IgD-negative memory B cell (primary cell): Measurements from ENCODE around the gene BRD4. TPM values are rescaled to one million over a fixed set of nuclear protein-coding genes. Genes with fewer than 3 reads are reported as not detected.

ENCODE experiments used
- H3K27ac Mint-ChIP-seq, 3 donors: one replicate each; pipeline ENCODE4 v1.8.0; 2020 to 2022; ENCODE audit warnings: mild to moderate bottlenecking in 3 of 3, mixed read lengths in 3 of 3, moderate library complexity in 1 of 3
- H3K27me3 Mint-ChIP-seq: one replicate; pipeline ENCODE4 v1.8.0; 2021; ENCODE audit warnings: mixed read lengths
- H3K36me3 Mint-ChIP-seq: one replicate; pipeline ENCODE4 v1.8.0; 2020; ENCODE audit warnings: mild to moderate bottlenecking, mixed read lengths
- H3K4me1 Mint-ChIP-seq, 3 donors: one replicate each; pipeline ENCODE4 v1.8.0; 2020 to 2022; ENCODE audit warnings: mixed read lengths in 3 of 3, mild to moderate bottlenecking in 1 of 3
- H3K4me3 Mint-ChIP-seq, 4 donors: one replicate each; pipeline ENCODE4 v1.8.0; 2020 to 2022; ENCODE audit warnings: mild to moderate bottlenecking in 4 of 4, mixed read lengths in 4 of 4, moderate library complexity in 3 of 4
- H3K9me3 Mint-ChIP-seq, 3 donors: one replicate each; pipeline ENCODE4 v1.8.0; 2020 to 2021; ENCODE audit warnings: mixed read lengths in 3 of 3, mild to moderate bottlenecking in 1 of 3
- polyA plus RNA-seq: library from polyadenylated mRNA; unstranded; fragments of 300-500 nt; fragmentation: Illumina TruSeq; gene quantifications from one replicate; pipeline ENCODE4 v1.2.3, GENCODE V29; 2021

Gene BRD4
- polyA plus RNA-seq, 1 donor from 2014 or later, result 20.5 TPM

- Mint-ChIP-seq H3K27ac (peak overlapping the region in 1 of 3 donors; percentile 43), H3K36me3 (peaks cover 3% of the 10 kb centered on the region), H3K27me3 (no peaks in the 10 kb centered on the region), H3K4me3 (no peak overlapping the region), H3K9me3 (peaks cover 0 to under 1% (median 0%) of the 10 kb centered on the region in 3 donors), H3K4me1 (no peaks in the 10 kb centered on the region)
Observed at GRCh38 chr19:15241259-15241910, 91.0 kb downstream of the BRD4 start.

- Mint-ChIP-seq H3K4me3 (no peak overlapping the region), H3K4me1 (peaks cover 0 to 3% (median 0%) of the 10 kb centered on the region in 3 donors), H3K9me3 (no peaks in the 10 kb centered on the region), H3K27me3 (no peaks in the 10 kb centered on the region), H3K36me3 (peaks cover 7% of the 10 kb centered on the region), H3K27ac (no peak overlapping the region)
Observed at GRCh38 chr19:15240515-15240914, 91.8 kb downstream of the BRD4 start.

- Mint-ChIP-seq H3K9me3 (no peaks in the 10 kb centered on the region), H3K36me3 (peaks cover 10% of the 10 kb centered on the region), H3K4me3 (no peak overlapping the region), H3K4me1 (peaks cover 3 to 7% (median 4%) of the 10 kb centered on the region in 3 donors), H3K27me3 (no peaks in the 10 kb centered on the region), H3K27ac (no peak overlapping the region)
Observed at GRCh38 chr19:15239337-15239949, 92.9 kb downstream of the BRD4 start.

- H3K27me3 Mint-ChIP-seq, result peaks cover under 1% of the 10 kb centered on the region
- peaks cover 0 to 2% (median 0%) of the 10 kb centered on the region in 3 donors for H3K9me3 Mint-ChIP-seq
- peaks cover 4 to 10% (median 7%) of the 10 kb centered on the region in 3 donors for H3K4me1 Mint-ChIP-seq
- H3K27ac Mint-ChIP-seq, result no peak overlapping the region
- no peak overlapping the region for H3K4me3 Mint-ChIP-seq
- H3K36me3 Mint-ChIP-seq, result peaks cover 10% of the 10 kb centered on the region
Observed at GRCh38 chr19:15238639-15239155, 93.6 kb downstream of the BRD4 start.

GRCh38 chr19:15237759-15238638 is 94.3 kb downstream of the BRD4 start:
- Mint-ChIP-seq H3K27ac (no peak overlapping the region), H3K4me1 (peaks cover 6 to 13% (median 10%) of the 10 kb centered on the region in 3 donors), H3K9me3 (peaks cover 0 to 2% (median 0%) of the 10 kb centered on the region in 3 donors), H3K36me3 (peaks cover 10% of the 10 kb centered on the region), H3K27me3 (peaks cover 5% of the 10 kb centered on the region), H3K4me3 (no peak overlapping the region)

- Mint-ChIP-seq H3K27ac (no peak overlapping the region), H3K9me3 (peaks cover 0 to 2% (median 0%) of the 10 kb centered on the region in 3 donors), H3K36me3 (peaks cover 10% of the 10 kb centered on the region), H3K27me3 (peaks cover 11% of the 10 kb centered on the region), H3K4me3 (no peak overlapping the region), H3K4me1 (peaks cover 6 to 13% (median 10%) of the 10 kb centered on the region in 3 donors)
Observed at GRCh38 chr19:15236886-15237285, 95.5 kb downstream of the BRD4 start.

- no peak overlapping the region for H3K27ac Mint-ChIP-seq
- H3K27me3 Mint-ChIP-seq, result peaks cover 19% of the 10 kb centered on the region
Observed at GRCh38 chr19:15235781-15236180, 96.6 kb downstream of the BRD4 start.

GRCh38 chr19:15234431-15235130 is 97.8 kb downstream of the BRD4 start:
- Mint-ChIP-seq H3K27me3 (peaks cover 21% of the 10 kb centered on the region), H3K9me3 (peaks cover 0 to 2% (median 0%) of the 10 kb centered on the region in 3 donors), H3K4me3 (peak overlapping the region in 1 of 4 donors; percentile 40), H3K36me3 (peaks cover 10% of the 10 kb centered on the region), H3K27ac (peak overlapping the region in 2 of 3 donors; percentile 8 to 57), H3K4me1 (peaks cover 6 to 13% (median 10%) of the 10 kb centered on the region in 3 donors)

More at GRCh38 chr19:15235781-15236180, 96.6 kb downstream of the BRD4 start:
- Mint-ChIP-seq H3K9me3 (peaks cover 0 to 2% (median 0%) of the 10 kb centered on the region in 3 donors), H3K36me3 (peaks cover 10% of the 10 kb centered on the region), H3K4me3 (no peak overlapping the region), H3K4me1 (peaks cover 6 to 13% (median 10%) of the 10 kb centered on the region in 3 donors)

GRCh38 chr19:15231271-15231670 is 101.1 kb downstream of the BRD4 start:
- Mint-ChIP-seq H3K4me3 (peak overlapping the region in 2 of 4 donors; percentile 22 to 63), H3K4me1 (peaks cover 6 to 13% (median 10%) of the 10 kb centered on the region in 3 donors), H3K36me3 (peaks cover 8% of the 10 kb centered on the region), H3K27me3 (peaks cover 21% of the 10 kb centered on the region), H3K27ac (peak overlapping the region in 1 of 3 donors; percentile 34), H3K9me3 (peaks cover 0 to 2% (median 0%) of the 10 kb centered on the region in 3 donors)

- H3K4me3 Mint-ChIP-seq, result no peak overlapping the region
- H3K27ac Mint-ChIP-seq, result no peak overlapping the region
- H3K36me3 Mint-ChIP-seq, result no peaks in the 10 kb centered on the region
- H3K27me3 Mint-ChIP-seq, result peaks cover 26% of the 10 kb centered on the region
- no peaks in the 10 kb centered on the region for H3K9me3 Mint-ChIP-seq
- H3K4me1 Mint-ChIP-seq, result peaks cover 0 to 7% (median 6%) of the 10 kb centered on the region in 3 donors
Observed at GRCh38 chr19:15227261-15227660, 105.1 kb downstream of the BRD4 start.

- Mint-ChIP-seq H3K27ac (no peak overlapping the region), H3K9me3 (no peaks in the 10 kb centered on the region), H3K27me3 (peaks cover 18% of the 10 kb centered on the region), H3K4me1 (peaks cover 0 to 7% (median 6%) of the 10 kb centered on the region in 3 donors), H3K4me3 (no peak overlapping the region), H3K36me3 (no peaks in the 10 kb centered on the region)
Observed at GRCh38 chr19:15225760-15226159, 106.6 kb downstream of the BRD4 start.

- H3K9me3 Mint-ChIP-seq, result no peaks in the 10 kb centered on the region
- H3K27me3 Mint-ChIP-seq, result peaks cover 15% of the 10 kb centered on the region
- peaks cover 1% of the 10 kb centered on the region for H3K36me3 Mint-ChIP-seq
- H3K4me1 Mint-ChIP-seq, result peaks cover 0 to 7% (median 6%) of the 10 kb centered on the region in 3 donors
- H3K27ac Mint-ChIP-seq, result peak overlapping the region in 2 of 3 donors; percentile 79 to 90
- peak overlapping the region; percentile 78 to 92 (median 85) for H3K4me3 Mint-ChIP-seq
Observed at GRCh38 chr19:15223649-15224361, 108.5 kb downstream of the BRD4 start.

GRCh38 chr19:15222738-15223648 is 109.3 kb downstream of the BRD4 start:
- peaks cover 1% of the 10 kb centered on the region for H3K36me3 Mint-ChIP-seq
- H3K4me1 Mint-ChIP-seq, result peaks cover 0 to 7% (median 6%) of the 10 kb centered on the region in 3 donors
- no peaks in the 10 kb centered on the region for H3K9me3 Mint-ChIP-seq
- peaks cover 15% of the 10 kb centered on the region for H3K27me3 Mint-ChIP-seq
- peak overlapping the region; percentile 78 to 92 (median 85) for H3K4me3 Mint-ChIP-seq
- H3K27ac Mint-ChIP-seq, result peak overlapping the region in 2 of 3 donors; percentile 79 to 90
